A673 (cell line): ENCODE results near the gene RALGAPB.

Source experiments
- CTCF ChIP-seq: fragments of 300-800, 200-600 bp; sonication (generic); conservative IDR thresholded peaks from 2 replicates; pipeline ENCODE4 v1.5.1; 2017; ENCODE audit warnings: low read depth, mild to moderate bottlenecking, antibody characterized with exemption, low read length, moderate library complexity, mixed read lengths
- EZH2 ChIP-seq: fragments of 200-600 bp; sonication (generic); IDR thresholded peaks from 2 replicates; pipeline ENCODE4 v1.6.1; 2017; ENCODE audit warnings: borderline replicate concordance, low read depth, mild to moderate bottlenecking, mixed read lengths, antibody characterized with exemption, low read length; ENCODE audit not compliant: poor library complexity, severe bottlenecking

- TF ChIP-seq CTCF (no peak), EZH2 (no peak)
These were observed 63.7 kb downstream of the RALGAPB start for GRCh38 chr20:38536310-38536709.
